Measurements from ENCODE around the gene NTN3.

DNA sequence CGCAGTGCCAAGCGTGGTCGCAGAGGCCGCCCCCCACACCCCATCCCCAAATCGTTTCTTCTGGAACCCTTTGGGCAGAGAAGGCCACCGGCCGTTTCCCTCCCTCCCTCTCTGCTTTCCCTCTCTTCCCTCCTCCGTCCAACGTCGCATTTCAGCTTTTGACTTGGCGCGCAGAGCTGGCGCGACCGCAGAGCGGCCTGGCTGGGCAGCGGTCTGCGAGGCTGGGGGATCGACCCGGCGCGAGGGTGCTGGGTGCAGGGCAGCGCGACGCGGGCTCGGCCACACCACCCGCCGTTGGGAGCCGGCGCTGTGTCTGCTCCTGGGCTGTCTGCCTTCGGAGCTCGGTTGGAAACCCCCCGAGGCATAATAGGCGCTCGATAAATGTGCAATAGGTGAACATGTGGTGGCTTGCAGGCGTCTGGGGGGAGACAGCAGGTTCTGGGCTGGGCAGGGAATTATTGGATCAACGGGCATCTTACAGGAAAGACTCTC is 2.8 kb upstream of the NTN3 start:
- TF ChIP-seq, protein P1, sequence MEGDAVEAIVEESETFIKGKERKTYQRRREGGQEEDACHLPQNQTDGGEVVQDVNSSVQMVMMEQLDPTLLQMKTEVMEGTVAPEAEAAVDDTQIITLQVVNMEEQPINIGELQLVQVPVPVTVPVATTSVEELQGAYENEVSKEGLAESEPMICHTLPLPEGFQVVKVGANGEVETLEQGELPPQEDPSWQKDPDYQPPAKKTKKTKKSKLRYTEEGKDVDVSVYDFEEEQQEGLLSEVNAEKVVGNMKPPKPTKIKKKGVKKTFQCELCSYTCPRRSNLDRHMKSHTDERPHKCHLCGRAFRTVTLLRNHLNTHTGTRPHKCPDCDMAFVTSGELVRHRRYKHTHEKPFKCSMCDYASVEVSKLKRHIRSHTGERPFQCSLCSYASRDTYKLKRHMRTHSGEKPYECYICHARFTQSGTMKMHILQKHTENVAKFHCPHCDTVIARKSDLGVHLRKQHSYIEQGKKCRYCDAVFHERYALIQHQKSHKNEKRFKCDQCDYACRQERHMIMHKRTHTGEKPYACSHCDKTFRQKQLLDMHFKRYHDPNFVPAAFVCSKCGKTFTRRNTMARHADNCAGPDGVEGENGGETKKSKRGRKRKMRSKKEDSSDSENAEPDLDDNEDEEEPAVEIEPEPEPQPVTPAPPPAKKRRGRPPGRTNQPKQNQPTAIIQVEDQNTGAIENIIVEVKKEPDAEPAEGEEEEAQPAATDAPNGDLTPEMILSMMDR (IDR thresholded peaks at IDR 0.05; ENCODE audit: poor library complexity) = no peak
- TF ChIP-seq EZH2 (IDR thresholded peaks at IDR 0.05; ENCODE audit: borderline replicate concordance) = no peak

Data from hepatocyte (in vitro differentiated cells).